Activated CD4-positive, alpha-beta T cell treated with anti-CD3 and anti-CD28 coated beads, Interleukin-2, Interleukin-4, amounts not matched to agents 100 ng/mL and 50 ng/mL, durations not matched to agents 16 hours and 8 hours (primary cell): ENCODE measurements around the gene SMURF1.
"Not testable (repeated sequence)": the region's sequence is repeated elsewhere in the genome, so short reads cannot be mapped to it uniquely, and the experiment has no call there.

ENCODE experiments used
- DNase-seq: peaks from one replicate; pipeline ENCODE4 v3.0.0-alpha.2; 2020; ENCODE audit warnings: low spot score

SMURF1 gene

GRCh38 chr7:99121496-99122021 is 22.3 kb downstream of the SMURF1 start:
- no peak for DNase-seq

- DNase-seq = no peak
Observed at GRCh38 chr7:99120916-99121315, 23.0 kb downstream of the SMURF1 start.

GRCh38 chr7:99120501-99120900 is 23.4 kb downstream of the SMURF1 start:
- no peak for DNase-seq

GRCh38 chr7:99118077-99118476 is 25.8 kb downstream of the SMURF1 start:
- DNase-seq = no peak

DNA sequence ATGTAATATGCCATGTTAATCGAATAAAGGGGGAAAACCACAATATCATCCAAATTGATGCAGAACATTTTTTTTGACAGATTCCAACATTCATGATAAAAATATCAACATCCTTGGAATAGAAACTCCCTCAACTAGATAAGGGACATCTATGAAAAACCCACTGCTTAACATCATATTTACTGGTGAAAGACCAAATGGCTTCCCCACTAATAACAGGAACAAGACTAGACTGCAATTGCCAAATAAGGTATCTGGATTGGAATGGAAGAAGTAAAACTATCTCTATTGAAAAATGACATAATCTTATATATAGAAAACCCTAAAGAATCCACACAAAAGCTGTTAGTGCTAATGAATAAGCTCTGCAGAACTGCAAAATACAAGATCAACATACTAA is 27.8 kb downstream of the SMURF1 start:
- no peak for DNase-seq

DNA sequence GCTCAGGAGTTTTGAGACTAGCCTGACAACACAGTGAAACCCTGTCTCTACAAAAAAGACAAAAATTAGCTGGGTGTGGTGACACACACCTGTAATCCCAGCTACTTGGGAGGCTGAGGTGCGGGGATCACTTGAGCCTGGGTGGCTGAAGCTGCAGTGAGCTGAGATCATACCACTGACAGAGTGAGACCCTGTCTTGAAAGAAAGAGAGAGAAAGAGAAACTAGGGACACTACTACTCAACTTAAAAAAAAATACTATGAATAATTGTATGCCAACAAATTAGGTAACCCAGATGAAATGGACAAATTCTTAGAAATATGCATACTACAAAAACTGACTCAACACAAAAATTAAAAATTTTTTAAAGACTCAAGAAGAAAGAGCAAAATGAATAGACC is 28.5 kb downstream of the SMURF1 start:
- no peak for DNase-seq

- DNase-seq = no peak
Observed at GRCh38 chr7:99112979-99113378, 30.9 kb downstream of the SMURF1 start.

DNA sequence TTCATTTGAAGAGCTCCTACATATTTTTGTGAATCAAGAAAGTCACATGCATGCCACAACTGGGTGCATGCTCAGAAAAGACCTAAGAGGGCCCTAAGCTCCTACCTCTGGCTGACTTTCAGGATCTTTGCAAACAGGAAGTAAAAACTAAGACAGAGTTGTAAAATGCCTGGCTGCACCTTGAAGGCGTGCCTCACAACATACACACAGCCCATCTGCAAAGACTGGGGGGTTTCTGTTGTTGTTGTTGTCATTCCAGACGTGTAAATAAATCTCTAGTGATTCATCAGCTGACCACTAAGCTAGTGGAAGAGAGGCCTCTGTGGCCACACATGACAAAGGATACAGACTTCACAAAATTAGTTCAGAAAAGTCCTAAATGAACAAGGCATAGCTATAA is 31.8 kb downstream of the SMURF1 start:
- DNase-seq = no peak

- no peak for DNase-seq
Observed at GRCh38 chr7:99111591-99111990, 32.3 kb downstream of the SMURF1 start.

DNA sequence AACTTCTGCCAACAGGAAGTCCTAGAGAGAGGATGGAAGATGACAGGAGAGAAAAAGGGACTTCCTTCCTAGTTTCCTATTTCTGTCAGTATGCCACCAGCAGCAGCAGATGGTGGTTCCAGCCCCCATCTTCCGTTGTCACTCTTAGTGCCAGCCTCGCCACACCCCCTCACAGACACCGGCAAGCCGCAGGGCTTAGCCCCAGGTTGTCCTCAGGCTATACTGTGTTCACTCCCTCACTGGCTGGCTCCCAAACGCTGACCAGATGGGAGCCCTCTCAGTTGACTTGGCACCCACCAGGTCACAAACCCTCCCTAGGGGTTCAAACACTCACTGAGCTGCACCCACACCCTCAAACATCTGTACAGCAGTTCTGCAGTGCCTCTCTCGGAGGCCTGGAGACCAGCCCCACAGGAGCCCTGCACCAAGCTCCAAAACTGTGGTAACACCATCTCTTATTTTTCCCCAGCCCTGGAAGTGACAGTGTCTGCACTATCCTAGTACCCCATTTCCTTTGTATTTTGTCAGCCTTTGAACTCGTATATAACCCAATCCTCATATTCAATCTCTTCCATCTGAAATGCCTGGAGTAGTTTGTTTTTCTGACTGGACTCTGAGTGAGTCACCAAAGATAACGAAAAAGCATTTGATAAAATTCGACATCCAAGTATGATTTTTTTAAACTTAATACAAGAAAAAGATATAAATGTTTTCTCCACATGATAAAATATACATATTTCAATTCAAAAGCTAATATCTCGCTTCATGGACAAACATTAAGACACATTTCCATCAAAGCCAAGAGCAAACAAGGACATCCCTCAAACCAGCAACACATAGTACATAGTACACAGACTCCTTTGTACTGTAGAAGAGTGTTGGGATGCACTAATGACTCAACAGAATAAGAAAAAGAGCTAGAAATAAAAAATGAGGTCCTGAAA is 34.5 kb downstream of the SMURF1 start:
- DNase-seq = no peak

GRCh38 chr7:99108613-99109012 is 35.3 kb downstream of the SMURF1 start:
- DNase-seq = no peak

DNA sequence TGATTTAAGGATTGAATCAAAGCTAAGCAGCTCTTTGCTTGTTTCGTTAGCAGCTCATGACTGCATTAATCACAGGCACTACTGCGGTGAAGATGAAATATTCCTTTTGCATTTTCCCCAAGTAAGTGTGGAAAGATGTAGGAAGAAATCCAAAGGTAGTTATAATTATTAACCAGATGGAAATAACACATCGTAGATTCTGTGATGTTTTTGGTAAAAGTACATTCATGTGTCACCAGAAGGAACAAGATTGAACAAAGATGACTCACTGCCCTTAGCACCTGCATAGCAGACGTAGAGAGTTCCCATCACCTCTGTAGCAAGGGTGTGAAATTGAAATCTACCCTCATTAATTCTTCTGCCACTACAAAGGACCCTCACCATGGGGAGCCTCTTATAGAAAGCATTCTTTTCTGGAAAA is 37.1 kb downstream of the SMURF1 start:
- DNase-seq = peak; percentile 31

- no peak for DNase-seq
Observed at GRCh38 chr7:99106411-99106810, 37.5 kb downstream of the SMURF1 start.

- no peak for DNase-seq
Observed at GRCh38 chr7:99105756-99106155, 38.2 kb downstream of the SMURF1 start.

- DNase-seq = no peak
Observed at GRCh38 chr7:99104631-99105030, 39.3 kb downstream of the SMURF1 start.

GRCh38 chr7:99103836-99104235 is 40.1 kb downstream of the SMURF1 start:
- not testable (repeated sequence) for DNase-seq

- peak; percentile 79 for DNase-seq
Observed at GRCh38 chr7:99102809-99103690, 40.9 kb downstream of the SMURF1 start.

- no peak for DNase-seq
Observed at GRCh38 chr7:99102361-99102760, 41.5 kb downstream of the SMURF1 start.

GRCh38 chr7:99101516-99101915 is 42.4 kb downstream of the SMURF1 start:
- not testable (repeated sequence) for DNase-seq

- no peak for DNase-seq
Observed at GRCh38 chr7:99099499-99100077, 44.3 kb downstream of the SMURF1 start.

GRCh38 chr7:99098824-99099498 is 44.9 kb downstream of the SMURF1 start:
- no peak for DNase-seq
